Progenitor cell of endocrine pancreas (in vitro differentiated cells): ENCODE results near the gene PNMA6E. TPM values are rescaled to one million over a fixed set of nuclear protein-coding genes. Genes with fewer than 3 reads are reported as not detected.

Source experiments
- DNase-seq: peaks from one replicate; pipeline ENCODE4 v3.0.0; 2021; ENCODE audit warnings: low spot score; ENCODE audit not compliant: unreplicated experiment
- H3K27ac Mint-ChIP-seq: 2 replicates; pipeline ENCODE4 v1.8.0; 2021; ENCODE audit warnings: mild to moderate bottlenecking, moderate library complexity, mixed read lengths
- H3K27me3 Mint-ChIP-seq: 2 replicates; pipeline ENCODE4 v1.8.0; 2021; ENCODE audit warnings: mixed read lengths
- H3K36me3 Mint-ChIP-seq: 2 replicates; pipeline ENCODE4 v1.8.0; 2022; ENCODE audit warnings: mixed read lengths; ENCODE audit not compliant: insufficient read depth
- H3K4me1 Mint-ChIP-seq: 2 replicates; pipeline ENCODE4 v1.8.0; 2021; ENCODE audit warnings: low read depth, mixed read lengths
- H3K4me3 Mint-ChIP-seq: 2 replicates; pipeline ENCODE4 v1.8.0; 2021; ENCODE audit warnings: low read depth, mild to moderate bottlenecking, moderate library complexity, mixed read lengths
- H3K9me3 Mint-ChIP-seq: 2 replicates; pipeline ENCODE4 v1.8.0; 2021; ENCODE audit warnings: low read depth, mixed read lengths
- CTCF ChIP-seq: fragments of 200-600 bp; sonication (generic); IDR thresholded peaks from one replicate; pipeline ENCODE4 v1.5.0; 2021; ENCODE audit warnings: antibody characterized with exemption, mild to moderate bottlenecking; ENCODE audit not compliant: unreplicated experiment
- total RNA-seq: library from RNA; stranded (reverse); gene quantifications from 2 replicates; pipeline ENCODE4 v1.2.1, GENCODE V29; 2021

The PNMA6E gene
- total RNA-seq, 1 donor from 2014 or later = not detected

DNA sequence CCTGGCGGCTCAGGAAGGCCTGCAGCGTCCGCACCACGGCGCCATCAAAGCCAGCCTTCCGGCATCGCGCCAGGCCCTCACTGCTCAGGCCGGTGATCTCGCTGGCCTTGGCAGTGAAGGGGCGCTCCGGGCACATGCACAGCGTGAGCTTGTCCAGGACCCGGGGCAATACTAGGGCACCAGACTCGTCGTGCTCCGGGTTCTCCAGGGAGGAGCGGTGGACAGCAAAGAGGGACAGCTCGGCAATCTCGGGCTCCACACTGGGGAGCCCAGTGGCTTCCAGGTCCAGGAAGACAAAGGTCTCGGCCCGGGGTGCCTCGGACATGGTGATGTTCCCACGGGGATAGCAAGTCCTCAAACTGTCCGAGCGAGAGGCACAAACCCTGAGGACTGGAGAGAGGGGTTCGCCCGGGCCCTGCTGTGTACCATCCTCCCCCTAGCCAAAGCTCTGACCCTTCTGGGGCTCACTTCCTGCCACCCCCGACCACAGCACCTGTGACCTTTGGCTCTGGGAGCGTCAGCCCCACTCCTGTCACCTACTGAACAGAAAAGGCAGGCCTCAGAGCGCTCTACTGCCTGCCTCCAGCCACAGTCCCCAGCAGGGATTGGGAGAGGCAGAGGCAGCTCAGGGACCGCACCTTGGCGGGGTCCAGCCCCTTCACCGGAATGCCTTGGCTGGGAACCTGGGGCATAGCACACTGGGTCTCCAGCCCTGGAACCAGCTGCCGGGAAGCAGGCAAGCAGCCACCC lies 44.1 kb upstream of the PNMA6E start:
- no peak overlapping the region for H3K27ac Mint-ChIP-seq
- H3K9me3 Mint-ChIP-seq = no peaks in the 10 kb centered on the region
- no peaks in the 10 kb centered on the region for H3K27me3 Mint-ChIP-seq
- H3K4me3 Mint-ChIP-seq = no peak overlapping the region
- DNase-seq = no peak
- no peak for TF ChIP-seq CTCF
- H3K4me1 Mint-ChIP-seq = no peaks in the 10 kb centered on the region
- peaks cover 1% of the 10 kb centered on the region for H3K36me3 Mint-ChIP-seq

DNA sequence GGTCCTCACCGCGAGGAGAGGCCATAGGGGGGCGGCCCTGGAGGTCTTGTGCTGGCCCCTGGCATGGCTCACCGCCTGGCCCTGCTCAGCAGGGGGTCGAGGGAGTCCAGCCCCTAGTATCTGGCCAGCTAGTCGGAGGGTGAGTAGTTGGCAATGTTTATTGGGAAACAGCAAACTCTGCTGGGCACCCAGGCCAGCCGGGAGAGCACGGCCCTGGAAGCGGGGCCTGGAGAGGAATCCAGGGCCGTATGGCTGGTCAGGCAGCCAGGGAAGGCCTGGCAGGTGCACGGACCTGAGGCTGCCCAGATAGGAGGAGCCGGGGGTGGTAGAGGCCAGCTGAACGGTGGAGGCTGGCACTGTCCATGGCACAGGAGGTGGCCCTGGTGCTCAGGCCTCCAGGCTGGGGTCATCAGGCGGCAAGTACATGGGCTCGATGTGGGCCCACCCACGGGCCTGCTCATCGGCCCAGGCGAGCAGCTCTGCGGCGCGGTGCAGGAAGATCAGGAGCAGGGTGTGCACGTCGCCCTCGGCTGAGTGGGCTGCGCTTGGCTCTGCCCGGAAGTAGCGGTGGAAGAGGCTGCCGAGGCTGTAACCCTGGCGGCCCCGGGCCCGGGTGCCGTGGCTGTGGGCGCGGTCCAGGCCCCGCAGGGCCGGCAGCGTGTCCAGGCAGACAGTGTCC lies 43.3 kb upstream of the PNMA6E start:
- Mint-ChIP-seq H3K9me3 (peaks cover 4% of the 10 kb centered on the region), H3K27me3 (no peaks in the 10 kb centered on the region), H3K4me3 (no peak overlapping the region), H3K4me1 (no peaks in the 10 kb centered on the region), H3K27ac (no peak overlapping the region), H3K36me3 (no peaks in the 10 kb centered on the region)
- TF ChIP-seq CTCF = no peak
- DNase-seq = no peak

GRCh38 chrX:153443476-153444332 lies 42.6 kb upstream of the PNMA6E start:
- no peak for TF ChIP-seq CTCF
- Mint-ChIP-seq H3K4me1 (no peaks in the 10 kb centered on the region), H3K36me3 (no peaks in the 10 kb centered on the region), H3K27me3 (peaks cover under 1% of the 10 kb centered on the region), H3K4me3 (no peak overlapping the region), H3K9me3 (peaks cover 6% of the 10 kb centered on the region), H3K27ac (no peak overlapping the region)
- DNase-seq = no peak

GRCh38 chrX:153442463-153442862 lies 41.3 kb upstream of the PNMA6E start:
- H3K4me1 Mint-ChIP-seq = no peaks in the 10 kb centered on the region
- no peak overlapping the region for H3K4me3 Mint-ChIP-seq
- no peak overlapping the region for H3K27ac Mint-ChIP-seq
- DNase-seq = no peak
- peaks cover 9% of the 10 kb centered on the region for H3K9me3 Mint-ChIP-seq
- peaks cover 6% of the 10 kb centered on the region for H3K27me3 Mint-ChIP-seq
- H3K36me3 Mint-ChIP-seq = no peaks in the 10 kb centered on the region
- no peak for TF ChIP-seq CTCF

DNA sequence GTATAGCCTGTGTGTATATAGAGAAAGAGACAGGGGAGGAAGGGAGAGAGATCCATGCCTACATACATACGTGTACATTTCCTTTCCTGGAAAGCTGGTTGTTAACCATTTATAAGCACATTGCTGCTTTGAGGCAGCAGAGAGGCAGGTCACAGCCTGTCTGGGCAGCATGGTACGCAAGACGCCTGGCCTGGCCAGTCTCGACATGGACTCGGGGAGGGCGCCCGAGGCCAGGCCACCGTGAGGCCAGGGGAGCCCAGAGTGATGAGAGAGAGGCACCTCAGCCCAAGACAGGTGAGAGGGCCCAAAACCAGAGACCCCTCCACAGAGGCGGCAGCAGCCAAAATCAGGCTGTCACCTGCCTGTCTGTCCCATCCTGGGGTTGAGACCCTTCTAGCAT lies 40.8 kb upstream of the PNMA6E start:
- Mint-ChIP-seq H3K36me3 (no peaks in the 10 kb centered on the region), H3K9me3 (peaks cover 9% of the 10 kb centered on the region), H3K27me3 (peaks cover 6% of the 10 kb centered on the region), H3K4me3 (no peak overlapping the region), H3K27ac (no peak overlapping the region), H3K4me1 (no peaks in the 10 kb centered on the region)
- no peak for DNase-seq
- no peak for TF ChIP-seq CTCF
